BLaER1 (cell line): ENCODE results near the gene RHCE.
"Not testable (repeated sequence)": the region's sequence is repeated elsewhere in the genome, so short reads cannot be mapped to it uniquely, and the experiment has no call there.

Experiments used
- H3K27ac ChIP-seq: shearing (Covaris generic); formaldehyde crosslinking; 2 replicates; pipeline ENCODE4 v1.8.1; 2022
- H3K27me3 ChIP-seq: shearing (Covaris generic); formaldehyde crosslinking; 2 replicates; pipeline ENCODE4 v1.8.1; 2022
- H3K36me3 ChIP-seq: shearing (Covaris generic); formaldehyde crosslinking; 2 replicates; pipeline ENCODE4 v1.8.1; 2022
- H3K4me1 ChIP-seq: shearing (Covaris generic); formaldehyde crosslinking; 2 replicates; pipeline ENCODE4 v1.8.1; 2022
- H3K4me2 ChIP-seq: shearing (Covaris generic); formaldehyde crosslinking; 2 replicates; pipeline ENCODE4 v1.8.1; 2022
- H3K4me3 ChIP-seq: shearing (Covaris generic); formaldehyde crosslinking; 2 replicates; pipeline ENCODE4 v1.8.1; 2022
- H3K9ac ChIP-seq: shearing (Covaris generic); formaldehyde crosslinking; 2 replicates; pipeline ENCODE4 v1.8.1; 2022
- H3K9me3 ChIP-seq: shearing (Covaris generic); formaldehyde crosslinking; 2 replicates; pipeline ENCODE4 v1.8.1; 2022
- H4K20me1 ChIP-seq: shearing (Covaris generic); formaldehyde crosslinking; 2 replicates; pipeline ENCODE4 v1.8.1; 2022
- Cebpa-rat ChIP-seq: shearing (Covaris generic); IDR thresholded peaks from 2 replicates; pipeline ENCODE4 v1.8.1; 2022

Gene RHCE

DNA sequence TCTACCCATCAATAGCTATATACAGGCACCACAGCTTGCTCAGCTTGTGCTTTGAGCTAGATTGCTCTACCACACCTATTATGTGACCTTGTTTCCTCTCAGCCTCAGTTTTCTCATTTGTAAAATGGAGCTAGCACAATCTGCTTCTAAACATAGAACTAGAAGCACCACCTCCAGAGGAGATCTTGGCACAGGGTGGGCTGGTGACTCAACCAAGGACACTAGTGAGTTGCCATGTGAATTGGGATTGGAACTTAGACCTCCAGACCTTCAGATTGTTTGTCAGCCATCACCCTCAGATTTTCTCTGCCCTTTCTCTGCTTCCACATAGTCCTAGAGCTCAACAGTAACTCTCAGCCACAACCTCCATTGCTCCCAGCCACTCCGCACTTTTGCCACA is 7.1 kb upstream of the RHCE start:
- H3K9ac ChIP-seq = no peak overlapping the region
- no peak for TF ChIP-seq Cebpa-rat
- no peaks in the 10 kb centered on the region for H3K9me3 ChIP-seq

DNA sequence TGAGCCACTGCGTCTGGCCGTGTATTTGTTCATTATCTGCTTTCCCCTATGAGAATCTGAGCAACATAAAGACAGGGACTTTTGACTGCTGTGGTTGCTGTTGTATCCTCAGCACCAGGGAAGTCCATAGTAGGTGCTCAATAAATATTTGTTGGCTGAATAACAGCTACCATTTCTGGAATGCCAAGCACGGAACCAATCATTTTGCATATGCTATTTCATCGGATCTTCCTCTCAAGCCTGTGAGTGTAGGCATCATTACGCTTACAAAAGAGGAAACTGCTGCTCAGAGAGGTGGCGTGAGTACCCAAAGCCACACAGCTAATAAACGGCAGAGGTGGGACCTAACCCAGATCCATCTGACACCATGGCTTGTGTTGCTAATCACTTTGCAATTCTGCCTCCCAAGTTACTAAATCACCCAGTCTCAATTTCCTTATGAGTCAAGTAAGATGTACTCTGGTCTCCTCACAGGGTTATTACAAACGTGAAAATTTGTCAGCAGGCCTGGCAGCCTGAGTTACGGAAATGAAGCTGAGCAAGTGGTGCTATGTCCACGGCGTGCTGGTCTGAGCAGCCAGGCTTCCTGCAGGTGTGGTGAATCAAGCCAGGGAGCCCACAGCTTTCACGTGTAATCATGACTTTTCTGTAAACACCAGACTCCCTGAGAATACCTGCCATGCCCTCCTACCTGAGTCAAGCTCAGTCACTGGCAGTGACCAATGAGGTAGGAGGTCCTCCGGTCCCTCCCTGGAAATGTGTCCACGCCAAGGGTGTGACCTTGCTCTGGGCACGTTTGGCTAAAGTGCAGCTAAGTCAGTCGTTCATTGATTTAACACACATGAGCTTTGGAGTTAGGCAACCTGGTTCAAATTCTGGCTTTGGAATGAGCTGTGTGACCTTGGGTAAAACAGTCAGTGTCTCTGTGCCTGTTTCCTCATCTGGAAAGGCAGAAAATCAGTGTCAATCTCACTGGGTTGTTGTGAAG is 4.8 kb upstream of the RHCE start:
- no peak overlapping the region for H3K4me2 ChIP-seq
- peaks cover 10% of the 10 kb centered on the region for H3K4me1 ChIP-seq
- no peak overlapping the region for H3K27ac ChIP-seq
- no peaks in the 10 kb centered on the region for H3K27me3 ChIP-seq
- H3K9me3 ChIP-seq = no peaks in the 10 kb centered on the region
- no peak for TF ChIP-seq Cebpa-rat
- no peak overlapping the region for H3K9ac ChIP-seq
- H3K4me3 ChIP-seq = no peak overlapping the region
- H3K36me3 ChIP-seq = no peaks in the 10 kb centered on the region
- no peaks in the 10 kb centered on the region for H4K20me1 ChIP-seq

More for the DNA sequence above, 7.1 kb upstream of the RHCE start:
- H3K36me3 ChIP-seq = no peaks in the 10 kb centered on the region
- peaks cover 20% of the 10 kb centered on the region for H3K4me1 ChIP-seq
- H3K27me3 ChIP-seq = no peaks in the 10 kb centered on the region
- no peak overlapping the region for H3K27ac ChIP-seq
- no peak overlapping the region for H3K4me2 ChIP-seq
- H4K20me1 ChIP-seq = peaks cover 17% of the 10 kb centered on the region
- no peak overlapping the region for H3K4me3 ChIP-seq

DNA sequence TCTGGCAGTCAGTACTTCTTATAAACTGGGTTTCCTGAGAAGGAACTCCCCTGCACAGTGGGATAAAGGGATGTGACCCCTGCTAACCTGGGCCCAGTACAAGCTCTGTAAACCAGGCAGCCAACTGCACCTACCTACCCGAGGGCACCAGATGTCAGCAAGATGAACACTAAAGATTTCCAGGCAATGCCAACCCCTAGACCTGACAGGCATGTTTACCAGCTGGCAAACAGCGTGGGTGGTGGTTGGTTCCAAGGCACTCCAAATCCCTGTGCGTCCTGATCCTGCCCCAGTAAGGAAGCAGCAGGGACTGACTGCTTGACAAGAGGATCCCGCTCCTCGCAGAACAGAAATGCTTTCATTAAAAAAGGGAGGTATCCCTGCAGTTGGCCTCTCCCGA is 2.6 kb upstream of the RHCE start:
- not testable (repeated sequence) for H4K20me1 ChIP-seq, H3K4me1 ChIP-seq, H3K27ac ChIP-seq, H3K27me3 ChIP-seq, H3K4me2 ChIP-seq, H3K4me3 ChIP-seq, H3K36me3 ChIP-seq, H3K9me3 ChIP-seq, H3K9ac ChIP-seq

DNA sequence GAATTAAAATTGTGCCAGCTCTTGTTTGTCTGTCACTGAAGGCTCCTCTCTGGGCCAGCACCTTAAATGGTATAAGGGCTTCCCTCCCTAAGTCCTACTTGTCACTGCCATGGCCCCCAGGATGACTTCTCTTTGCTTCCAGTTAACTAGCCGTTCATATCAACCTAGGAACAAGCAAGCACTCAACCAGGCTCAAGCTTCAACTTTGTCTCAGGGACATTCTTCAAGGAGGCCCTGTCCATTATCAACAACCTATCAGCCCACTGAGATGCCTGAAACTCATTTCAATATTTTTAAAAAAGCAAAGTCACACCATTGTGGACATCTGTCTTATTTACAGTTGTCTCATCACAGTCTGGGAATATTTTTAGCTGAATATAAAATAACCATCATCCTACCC is 1.3 kb downstream of the RHCE start:
- not testable (repeated sequence) for H3K9me3 ChIP-seq, H3K4me1 ChIP-seq, H3K9ac ChIP-seq, H3K4me2 ChIP-seq, H3K27me3 ChIP-seq, H3K4me3 ChIP-seq, H3K36me3 ChIP-seq, H4K20me1 ChIP-seq, H3K27ac ChIP-seq

DNA sequence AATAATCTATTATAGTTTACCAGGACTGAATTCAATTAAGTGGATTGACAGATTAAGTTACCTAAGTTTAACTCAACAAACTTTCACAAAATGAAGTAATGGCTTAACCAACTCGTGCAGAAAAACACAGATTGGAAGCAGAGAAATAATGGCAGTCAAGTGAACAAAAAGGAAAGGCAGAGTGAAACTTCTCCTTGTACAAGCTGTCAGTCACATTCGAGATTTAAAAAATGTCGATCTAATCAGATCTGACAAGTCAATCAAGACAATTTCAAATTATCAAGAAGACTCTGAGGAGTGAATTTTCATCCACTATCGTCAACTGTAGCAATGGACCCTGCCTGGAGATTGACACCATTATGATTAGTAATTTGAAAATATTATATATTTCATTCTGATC is 3.3 kb downstream of the RHCE start:
- not testable (repeated sequence) for H3K4me3 ChIP-seq, H3K27me3 ChIP-seq, H3K9me3 ChIP-seq, H3K9ac ChIP-seq, H4K20me1 ChIP-seq, H3K27ac ChIP-seq, H3K4me2 ChIP-seq, H3K4me1 ChIP-seq, H3K36me3 ChIP-seq

DNA sequence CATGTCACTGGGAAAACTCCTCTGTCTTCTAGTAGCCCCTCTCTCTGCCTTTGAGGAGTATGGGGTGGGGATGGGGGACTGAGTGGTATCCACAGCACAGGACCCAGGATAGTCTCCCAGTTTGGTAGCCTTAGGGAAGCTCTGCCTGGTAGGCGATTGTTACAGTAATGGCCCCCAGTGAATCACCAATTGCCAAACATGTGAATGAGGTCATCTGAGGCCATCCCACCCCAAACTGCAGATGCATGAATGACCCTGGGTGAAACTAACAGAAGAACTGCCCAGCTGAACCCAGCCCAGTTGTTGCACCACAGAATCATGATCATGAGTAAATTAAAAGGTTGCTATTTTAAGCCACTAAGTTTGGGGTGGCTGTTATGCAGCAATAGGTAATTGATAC is 6.0 kb downstream of the RHCE start:
- H3K9ac ChIP-seq, H3K36me3 ChIP-seq, H3K4me3 ChIP-seq, H3K27ac ChIP-seq, H4K20me1 ChIP-seq, H3K9me3 ChIP-seq, H3K27me3 ChIP-seq, H3K4me2 ChIP-seq: not testable (repeated sequence)
- peaks cover 15% of the 10 kb centered on the region for H3K4me1 ChIP-seq

DNA sequence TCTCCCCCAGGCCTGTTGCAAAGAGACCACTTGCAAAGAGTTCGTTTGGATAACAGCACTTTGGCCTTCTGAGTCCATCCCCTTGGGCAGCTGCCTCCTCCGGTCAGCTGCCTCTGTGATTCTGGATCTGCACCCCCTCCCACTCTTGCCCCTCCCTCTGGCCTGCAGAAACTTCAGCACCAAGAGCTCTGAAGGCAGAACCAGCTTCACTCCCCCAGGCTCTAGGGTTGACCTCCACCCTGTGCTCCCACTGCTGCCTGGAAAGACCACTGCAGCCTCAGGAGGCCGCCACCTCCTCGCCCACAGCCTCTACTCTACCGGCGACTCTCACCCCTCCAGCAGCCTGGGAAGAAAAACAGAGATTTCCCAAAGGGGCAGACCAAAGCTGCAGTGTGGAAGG is 6.5 kb downstream of the RHCE start:
- not testable (repeated sequence) for H3K9me3 ChIP-seq, H3K27me3 ChIP-seq, H3K4me3 ChIP-seq, H3K4me2 ChIP-seq, H3K9ac ChIP-seq, H3K27ac ChIP-seq, H3K36me3 ChIP-seq, H4K20me1 ChIP-seq
- peaks cover 15% of the 10 kb centered on the region for H3K4me1 ChIP-seq

DNA sequence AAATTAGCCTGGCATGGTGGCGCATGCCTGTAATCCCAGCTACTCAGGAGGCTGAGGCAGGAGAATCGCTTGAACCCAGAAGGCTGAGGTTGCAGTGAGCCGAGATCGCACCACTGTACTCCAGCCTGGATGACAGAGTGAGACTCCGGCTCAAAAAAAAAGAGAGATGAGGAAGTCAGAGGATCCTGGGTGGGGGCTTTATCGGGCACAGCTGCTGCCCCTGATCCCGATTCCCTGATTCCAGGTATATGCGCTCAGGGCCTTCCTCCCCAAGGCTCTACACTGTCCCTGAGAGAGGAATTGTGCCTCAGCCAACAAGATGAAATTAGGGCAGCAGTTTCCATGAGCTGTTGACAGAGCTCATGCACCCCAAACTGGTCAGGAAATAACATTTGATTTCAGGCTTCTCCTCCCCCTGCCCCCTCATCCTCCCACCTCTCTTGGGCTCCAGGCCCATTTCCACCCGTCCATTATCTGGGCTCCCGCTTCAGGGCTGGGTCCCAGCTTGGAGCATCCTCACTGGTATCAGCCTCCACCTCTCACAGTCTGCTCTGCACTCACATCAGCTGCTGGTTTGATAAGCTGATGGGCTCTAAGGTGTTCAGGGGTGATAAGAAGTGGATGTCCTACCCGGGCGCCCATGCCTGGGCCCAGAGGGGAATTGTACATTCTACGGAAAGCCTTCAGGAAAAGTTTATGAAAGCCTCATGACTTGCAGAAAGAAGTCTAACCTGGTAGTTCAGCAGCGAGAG is 7.6 kb downstream of the RHCE start:
- not testable (repeated sequence) for H3K9ac ChIP-seq, H3K9me3 ChIP-seq, H3K4me3 ChIP-seq, H3K27me3 ChIP-seq, H3K27ac ChIP-seq, H3K4me2 ChIP-seq, H4K20me1 ChIP-seq, H3K36me3 ChIP-seq
- peaks cover 15% of the 10 kb centered on the region for H3K4me1 ChIP-seq

DNA sequence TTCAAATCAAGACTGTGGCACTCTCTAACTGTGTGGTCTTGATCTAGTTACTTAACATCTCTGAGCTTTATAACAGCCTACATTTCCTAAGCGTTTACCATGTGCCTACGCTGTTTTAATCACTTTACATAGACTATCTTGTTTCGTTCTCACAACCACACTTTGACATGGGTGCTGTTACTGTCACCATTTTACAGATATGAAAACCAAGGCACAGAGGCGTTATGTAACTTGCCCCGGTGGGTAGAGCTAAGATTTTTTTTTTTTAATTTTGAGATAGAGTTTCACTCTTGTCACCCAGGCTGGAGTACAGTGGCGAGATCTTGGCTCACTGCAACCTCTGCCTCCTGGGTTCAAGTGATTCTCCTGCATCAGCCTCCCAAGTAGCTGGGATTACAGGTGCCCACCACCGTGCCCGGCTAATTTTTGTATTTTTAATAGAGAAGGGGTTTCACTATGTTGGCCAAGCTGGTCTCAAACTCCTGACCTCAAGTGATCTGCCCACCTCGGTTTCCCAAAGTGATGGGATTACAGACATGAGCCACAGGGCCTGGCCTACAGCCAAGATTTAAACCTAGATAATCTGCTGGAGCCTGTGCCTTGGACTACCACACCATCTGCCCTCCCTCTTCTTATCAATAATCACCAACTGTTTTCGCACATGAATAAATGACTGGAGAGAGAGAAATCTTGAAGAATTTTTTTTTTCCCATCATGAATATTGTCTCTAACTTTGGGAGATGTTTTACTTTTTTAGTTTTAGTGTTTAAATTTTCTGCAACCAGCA is 10.8 kb downstream of the RHCE start:
- not testable (repeated sequence) for H3K27me3 ChIP-seq, H3K4me2 ChIP-seq, H3K9me3 ChIP-seq, H3K27ac ChIP-seq, H3K36me3 ChIP-seq, H3K4me3 ChIP-seq, H3K9ac ChIP-seq, H4K20me1 ChIP-seq
- H3K4me1 ChIP-seq = peaks cover 34% of the 10 kb centered on the region

DNA sequence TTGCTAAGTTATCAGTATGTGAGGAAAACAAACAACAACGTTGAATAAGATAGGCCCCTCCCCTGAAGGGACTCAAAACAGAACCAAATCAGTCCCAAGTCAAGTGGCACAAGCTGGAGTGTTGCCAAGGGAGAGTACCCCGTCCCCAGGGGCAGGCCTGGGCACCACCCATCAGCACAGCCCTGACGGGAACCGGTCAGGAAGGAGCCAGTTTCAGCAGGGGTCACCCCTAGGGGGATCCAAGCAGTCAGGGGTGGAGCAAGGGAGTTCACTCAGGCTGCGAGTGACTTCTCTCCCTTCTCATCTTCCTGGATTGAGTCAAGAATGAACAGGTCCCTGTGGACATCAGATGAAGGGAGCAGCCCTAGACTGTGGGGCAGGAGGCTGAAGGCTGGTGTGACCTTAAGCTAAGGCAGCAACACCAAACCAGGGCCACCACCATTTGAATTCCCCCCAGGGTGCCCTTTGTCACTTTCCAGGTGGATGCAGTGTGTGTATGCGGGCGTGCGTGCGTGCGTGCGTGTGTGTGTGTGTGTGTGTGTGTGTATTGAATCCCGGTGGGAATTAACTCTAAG is 14.8 kb downstream of the RHCE start:
- not testable (repeated sequence) for H3K36me3 ChIP-seq, H3K9ac ChIP-seq, H3K9me3 ChIP-seq, H3K4me3 ChIP-seq, H4K20me1 ChIP-seq, H3K27me3 ChIP-seq
- Histone ChIP-seq H3K4me1 (peaks cover 20% of the 10 kb centered on the region), H3K4me2 (peak overlapping the region; percentile 65), H3K27ac (peak overlapping the region; percentile 55)

DNA sequence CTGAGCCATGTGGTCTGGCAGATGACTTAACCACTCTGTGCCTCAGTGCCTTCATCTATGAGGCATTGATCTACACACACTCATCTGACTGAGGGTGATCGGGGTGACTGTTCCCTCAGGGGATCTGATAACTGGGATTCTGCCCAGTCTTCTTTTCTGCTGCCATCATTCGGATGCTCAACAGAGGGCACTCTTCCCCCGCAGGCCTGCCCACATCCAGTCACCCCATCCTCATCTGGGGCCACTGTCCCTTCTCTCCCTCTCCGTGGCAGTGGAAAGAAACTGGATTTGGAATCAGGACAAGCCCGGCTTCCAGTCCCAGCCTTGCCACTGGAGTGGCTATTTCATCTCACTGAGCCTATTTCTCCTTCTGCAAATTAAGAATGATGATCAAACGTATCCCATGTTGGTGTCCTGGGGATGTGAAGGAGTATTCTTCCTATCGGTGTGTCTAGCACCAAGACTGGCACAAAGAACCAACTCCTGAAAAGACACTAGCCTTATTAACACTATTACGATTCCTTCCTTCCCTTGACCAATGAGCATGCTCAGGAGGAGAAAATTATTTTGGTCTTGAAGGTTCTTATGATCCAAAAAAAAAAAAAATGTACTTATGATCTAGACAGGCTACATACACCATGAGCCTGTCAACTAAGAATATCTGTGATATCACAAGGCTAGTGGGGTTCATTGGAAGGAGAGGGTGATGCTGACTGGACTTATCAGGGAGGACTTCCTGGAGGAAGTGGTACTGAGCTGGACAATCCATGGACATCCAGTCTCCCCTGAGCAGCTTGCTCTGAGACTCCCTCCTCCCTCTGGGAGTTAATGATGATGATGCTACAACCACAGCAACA is 17.4 kb downstream of the RHCE start:
- H4K20me1 ChIP-seq, H3K9me3 ChIP-seq: not testable (repeated sequence)
- peaks cover 20% of the 10 kb centered on the region for H3K4me1 ChIP-seq

DNA sequence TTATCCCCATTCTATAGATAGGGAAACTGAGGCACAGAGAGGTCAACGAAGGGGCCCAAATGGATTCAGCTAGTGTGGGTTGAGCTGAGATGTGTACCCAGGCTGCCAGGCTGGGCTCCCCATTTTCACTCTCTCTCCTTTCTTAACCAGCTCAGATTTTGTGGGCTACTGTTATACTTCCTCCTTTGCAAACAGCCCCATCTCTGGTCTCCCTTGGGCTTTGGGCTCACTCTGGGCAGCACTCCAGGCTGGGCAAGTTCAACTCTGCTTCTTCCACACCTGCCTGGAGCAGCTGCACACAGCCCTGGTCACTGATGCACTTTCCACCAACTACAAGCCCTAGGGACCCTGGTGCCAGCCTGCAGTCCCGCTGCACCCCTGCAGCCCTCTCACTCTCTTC is 22.5 kb downstream of the RHCE start:
- H3K36me3 ChIP-seq, H3K27ac ChIP-seq, H3K9me3 ChIP-seq, H3K27me3 ChIP-seq, H3K9ac ChIP-seq, H4K20me1 ChIP-seq, H3K4me3 ChIP-seq, H3K4me1 ChIP-seq: not testable (repeated sequence)
- H3K4me2 ChIP-seq = peak overlapping the region; percentile 34; the same call in 1 of the 2 replicates

More for the DNA sequence above, 17.4 kb downstream of the RHCE start:
- not testable (repeated sequence) for H3K36me3 ChIP-seq, H3K27ac ChIP-seq, H3K9ac ChIP-seq, H3K27me3 ChIP-seq, H3K4me3 ChIP-seq, H3K4me2 ChIP-seq

DNA sequence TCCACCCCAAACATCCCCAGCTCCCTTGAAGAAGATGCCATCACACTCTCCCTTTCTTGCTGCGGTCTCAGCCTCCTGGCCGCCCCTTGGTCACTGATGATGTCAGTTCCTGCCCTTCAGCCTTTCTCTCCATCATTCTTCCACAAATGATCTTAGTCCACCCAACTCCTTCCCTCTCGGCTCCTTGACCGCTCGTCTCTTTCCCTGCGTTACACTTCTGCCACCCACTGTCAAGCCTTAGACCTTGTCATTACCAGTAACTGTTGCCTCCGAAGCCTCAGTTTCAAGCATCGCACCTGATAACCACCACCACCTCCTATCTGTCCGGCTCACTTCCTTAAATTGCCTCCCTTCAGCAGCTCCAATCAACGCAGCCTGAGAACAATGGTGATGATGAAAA is 23.1 kb downstream of the RHCE start:
- not testable (repeated sequence) for H3K9ac ChIP-seq, H3K4me1 ChIP-seq, H3K27ac ChIP-seq, H4K20me1 ChIP-seq, H3K4me3 ChIP-seq, H3K9me3 ChIP-seq, H3K27me3 ChIP-seq, H3K36me3 ChIP-seq
- 0 out of 2 replicates have a peak overlapping the region, but pooled peaks have one; percentile 34 for H3K4me2 ChIP-seq
